ENCODE results near the gene FARS2.

DNA sequence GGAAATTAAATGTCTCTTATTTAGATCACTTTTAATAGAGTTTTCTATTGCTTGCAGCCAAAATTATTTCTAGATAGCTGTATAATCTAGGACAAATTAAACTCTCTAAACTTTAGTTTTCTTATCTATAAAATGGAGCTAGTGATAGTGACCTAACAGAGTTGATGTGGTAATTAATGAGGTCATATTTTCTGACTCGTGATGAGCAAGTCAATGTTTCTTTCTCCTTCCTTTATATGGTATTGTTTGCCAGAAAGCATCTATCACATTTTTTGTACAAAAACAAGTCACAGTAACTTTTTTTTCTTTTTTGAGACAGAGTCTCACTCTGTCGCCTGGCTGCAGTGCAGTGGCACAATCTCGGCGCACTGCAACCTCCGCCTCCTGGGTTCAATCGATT is 267.7 kb downstream of the FARS2 start:
- TF ChIP-seq, protein P1, sequence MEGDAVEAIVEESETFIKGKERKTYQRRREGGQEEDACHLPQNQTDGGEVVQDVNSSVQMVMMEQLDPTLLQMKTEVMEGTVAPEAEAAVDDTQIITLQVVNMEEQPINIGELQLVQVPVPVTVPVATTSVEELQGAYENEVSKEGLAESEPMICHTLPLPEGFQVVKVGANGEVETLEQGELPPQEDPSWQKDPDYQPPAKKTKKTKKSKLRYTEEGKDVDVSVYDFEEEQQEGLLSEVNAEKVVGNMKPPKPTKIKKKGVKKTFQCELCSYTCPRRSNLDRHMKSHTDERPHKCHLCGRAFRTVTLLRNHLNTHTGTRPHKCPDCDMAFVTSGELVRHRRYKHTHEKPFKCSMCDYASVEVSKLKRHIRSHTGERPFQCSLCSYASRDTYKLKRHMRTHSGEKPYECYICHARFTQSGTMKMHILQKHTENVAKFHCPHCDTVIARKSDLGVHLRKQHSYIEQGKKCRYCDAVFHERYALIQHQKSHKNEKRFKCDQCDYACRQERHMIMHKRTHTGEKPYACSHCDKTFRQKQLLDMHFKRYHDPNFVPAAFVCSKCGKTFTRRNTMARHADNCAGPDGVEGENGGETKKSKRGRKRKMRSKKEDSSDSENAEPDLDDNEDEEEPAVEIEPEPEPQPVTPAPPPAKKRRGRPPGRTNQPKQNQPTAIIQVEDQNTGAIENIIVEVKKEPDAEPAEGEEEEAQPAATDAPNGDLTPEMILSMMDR (IDR thresholded peaks at IDR 0.05 in 8 of 11, conservative IDR thresholded peaks at IDR 0.05 in 3 of 11) = no peak
- no peak for TF ChIP-seq POLR2AphosphoS5 (IDR thresholded peaks at IDR 0.05)

Measured in spleen (tissue), 7 donors.